HG03280 (cell line): Measurements from ENCODE around the gene EIF4ENIF1.
"Not testable (repeated sequence)": the region's sequence is repeated elsewhere in the genome, so short reads cannot be mapped to it uniquely, and the experiment has no call there.

ENCODE experiments used
- ATAC-seq: cut with Tn5 transposase; IDR thresholded peaks from one replicate; pipeline ENCODE4 v1.9.1; 2021; ENCODE audit warnings: mild to moderate bottlenecking, moderate library complexity; ENCODE audit not compliant: unreplicated experiment

The EIF4ENIF1 gene, protein sequence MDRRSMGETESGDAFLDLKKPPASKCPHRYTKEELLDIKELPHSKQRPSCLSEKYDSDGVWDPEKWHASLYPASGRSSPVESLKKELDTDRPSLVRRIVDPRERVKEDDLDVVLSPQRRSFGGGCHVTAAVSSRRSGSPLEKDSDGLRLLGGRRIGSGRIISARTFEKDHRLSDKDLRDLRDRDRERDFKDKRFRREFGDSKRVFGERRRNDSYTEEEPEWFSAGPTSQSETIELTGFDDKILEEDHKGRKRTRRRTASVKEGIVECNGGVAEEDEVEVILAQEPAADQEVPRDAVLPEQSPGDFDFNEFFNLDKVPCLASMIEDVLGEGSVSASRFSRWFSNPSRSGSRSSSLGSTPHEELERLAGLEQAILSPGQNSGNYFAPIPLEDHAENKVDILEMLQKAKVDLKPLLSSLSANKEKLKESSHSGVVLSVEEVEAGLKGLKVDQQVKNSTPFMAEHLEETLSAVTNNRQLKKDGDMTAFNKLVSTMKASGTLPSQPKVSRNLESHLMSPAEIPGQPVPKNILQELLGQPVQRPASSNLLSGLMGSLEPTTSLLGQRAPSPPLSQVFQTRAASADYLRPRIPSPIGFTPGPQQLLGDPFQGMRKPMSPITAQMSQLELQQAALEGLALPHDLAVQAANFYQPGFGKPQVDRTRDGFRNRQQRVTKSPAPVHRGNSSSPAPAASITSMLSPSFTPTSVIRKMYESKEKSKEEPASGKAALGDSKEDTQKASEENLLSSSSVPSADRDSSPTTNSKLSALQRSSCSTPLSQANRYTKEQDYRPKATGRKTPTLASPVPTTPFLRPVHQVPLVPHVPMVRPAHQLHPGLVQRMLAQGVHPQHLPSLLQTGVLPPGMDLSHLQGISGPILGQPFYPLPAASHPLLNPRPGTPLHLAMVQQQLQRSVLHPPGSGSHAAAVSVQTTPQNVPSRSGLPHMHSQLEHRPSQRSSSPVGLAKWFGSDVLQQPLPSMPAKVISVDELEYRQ

DNA sequence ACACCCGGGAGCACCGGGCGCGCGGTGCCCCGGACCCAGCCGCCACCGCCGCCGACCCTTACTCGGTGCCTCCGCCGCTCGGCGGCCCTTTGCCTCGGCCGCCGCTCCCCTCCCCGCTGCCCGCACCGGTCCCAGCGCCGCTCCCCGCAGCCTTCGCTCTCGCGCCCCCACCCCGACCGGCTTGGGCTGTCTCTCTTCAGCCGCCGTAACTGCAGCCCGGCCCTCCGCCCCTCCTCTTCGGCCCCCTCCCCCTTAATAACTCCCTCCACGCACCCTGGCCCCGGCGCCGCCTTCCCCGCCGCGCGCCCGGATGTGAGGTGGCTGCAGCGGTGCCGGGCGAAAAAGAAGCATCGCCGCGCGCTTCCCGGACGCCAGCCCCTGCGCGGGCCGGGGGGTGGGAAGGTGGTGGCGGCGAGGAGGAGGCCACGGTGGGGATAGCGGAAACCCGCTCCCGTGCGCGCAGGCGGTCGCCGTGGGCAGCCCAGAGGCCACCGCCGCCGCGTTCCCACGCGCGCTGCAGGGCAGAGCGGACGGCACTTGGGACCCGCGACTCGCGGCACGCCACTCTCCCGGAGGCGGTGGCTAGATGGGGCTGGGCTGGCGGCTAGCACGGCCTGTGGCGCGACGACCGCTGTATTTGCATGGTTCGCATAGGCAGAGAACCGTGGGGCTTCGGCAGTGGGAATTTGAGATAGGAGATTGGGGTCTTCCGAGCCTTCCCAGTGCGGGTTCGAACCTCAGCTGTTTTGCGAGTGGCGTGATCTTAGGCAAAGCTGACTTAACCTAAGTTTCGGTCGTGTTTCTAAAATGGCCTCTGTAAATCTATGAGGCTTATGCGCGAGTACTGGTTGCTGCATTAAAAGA lies at the start of gene EIF4ENIF1:
Gene EIF4ENIF1 (minus strand): TSS at position 211 of the 864 bp plus-strand sequence. CDS start 1,124 bp downstream, outside the sequence.
- peak; percentile 38 for ATAC-seq

DNA sequence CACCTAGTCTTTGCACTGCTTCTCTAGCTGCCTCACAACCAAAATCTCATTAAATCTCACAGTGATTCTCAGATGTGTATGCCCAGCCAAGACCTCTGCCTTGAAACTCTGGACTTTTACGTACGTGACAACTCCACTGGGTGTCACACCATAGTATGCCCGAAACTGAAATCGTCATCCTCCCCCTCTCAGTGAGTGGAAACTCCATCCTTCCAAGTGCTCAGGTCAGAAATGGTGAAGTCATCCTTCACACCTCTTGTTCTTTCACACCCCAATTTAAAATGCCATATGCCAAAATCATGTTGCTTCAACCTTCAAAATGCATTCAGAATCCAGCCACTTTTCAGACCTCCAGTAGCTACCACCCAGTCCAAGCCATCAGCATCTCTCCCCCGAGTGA lies 49.2 kb upstream of the EIF4ENIF1 start:
- no peak for ATAC-seq

DNA sequence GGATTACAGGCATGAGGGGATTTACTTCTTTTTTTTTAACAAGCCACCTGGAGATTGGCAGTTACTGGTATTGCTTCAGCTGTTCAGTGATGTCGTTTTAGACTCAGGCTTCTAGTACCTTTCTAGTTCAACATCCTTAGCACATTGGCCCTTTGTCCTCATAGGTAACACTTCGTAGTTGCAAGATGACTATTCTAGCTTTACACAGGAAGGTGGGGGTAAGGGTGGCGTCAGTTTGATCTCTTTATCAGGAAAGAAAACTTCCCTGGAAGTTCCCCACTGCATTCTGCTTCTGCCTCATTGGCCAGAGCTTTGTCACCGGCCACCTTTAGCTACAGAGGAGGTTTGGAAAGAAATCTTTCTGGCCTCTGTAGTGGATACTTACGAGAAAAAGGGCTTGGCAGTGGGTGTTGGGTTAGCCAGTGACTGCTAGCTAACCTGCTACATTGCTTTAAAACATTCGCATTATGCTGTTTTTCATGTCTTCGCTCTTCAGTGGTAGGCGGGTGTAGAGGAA lies 47.4 kb upstream of the EIF4ENIF1 start:
- no peak for ATAC-seq

DNA sequence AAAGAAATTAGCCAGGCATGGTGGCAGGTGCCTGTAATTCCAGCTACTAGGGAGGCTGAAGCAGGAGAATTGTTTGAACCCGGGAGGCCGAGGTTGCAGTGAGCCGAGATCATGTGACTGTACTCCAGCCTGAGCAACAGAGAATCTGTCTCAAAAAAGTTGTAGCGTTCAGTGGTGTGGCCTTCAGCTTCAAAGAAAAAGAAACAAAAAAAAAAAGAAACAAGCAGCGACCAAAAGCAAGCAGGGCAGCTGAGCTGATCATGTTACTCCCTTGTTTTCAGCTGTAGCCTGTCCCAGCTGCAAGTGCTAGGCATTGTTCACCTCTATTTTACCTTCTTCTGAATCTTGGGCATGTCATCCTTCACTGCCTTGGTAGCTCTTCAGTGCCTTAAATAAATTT lies 43.7 kb upstream of the EIF4ENIF1 start:
- no peak for ATAC-seq

DNA sequence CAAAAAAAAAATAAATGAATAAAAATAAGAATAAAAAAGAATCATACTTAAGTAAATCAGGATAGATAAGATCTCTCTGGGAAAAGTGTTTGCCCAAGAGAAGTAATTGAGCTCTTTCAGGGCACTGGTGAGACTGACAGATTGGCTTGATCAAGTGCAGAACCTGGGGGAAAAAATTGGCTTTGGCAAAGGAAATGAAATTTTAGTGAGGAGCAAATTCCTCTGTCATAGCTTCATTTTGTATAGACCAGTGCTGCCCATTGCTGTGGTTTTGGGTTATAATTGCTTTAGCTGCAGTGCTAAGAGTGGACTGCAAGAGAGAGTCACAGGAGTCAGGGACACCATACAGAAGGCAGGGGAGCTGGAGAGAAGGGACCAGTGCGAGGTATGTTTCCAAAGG lies 42.4 kb upstream of the EIF4ENIF1 start:
- ATAC-seq = no peak

DNA sequence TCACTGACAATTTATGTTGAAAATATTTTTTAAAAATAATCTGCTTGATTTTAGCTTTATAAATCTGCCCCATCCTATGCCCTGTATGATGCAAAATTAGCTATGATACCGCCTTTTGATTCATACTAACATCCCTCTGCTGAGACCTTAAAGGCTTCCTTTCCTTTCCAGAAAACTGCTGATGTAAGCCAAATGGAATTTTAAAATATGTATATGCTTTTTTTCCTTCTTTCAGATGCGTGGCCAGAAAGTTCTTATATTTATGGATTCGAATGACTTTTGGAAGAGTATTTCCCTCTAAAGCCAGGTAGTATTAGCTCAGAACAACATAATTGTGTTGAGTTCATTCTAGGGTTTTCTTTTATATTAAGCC lies 41.2 kb upstream of the EIF4ENIF1 start:
- ATAC-seq = no peak

DNA sequence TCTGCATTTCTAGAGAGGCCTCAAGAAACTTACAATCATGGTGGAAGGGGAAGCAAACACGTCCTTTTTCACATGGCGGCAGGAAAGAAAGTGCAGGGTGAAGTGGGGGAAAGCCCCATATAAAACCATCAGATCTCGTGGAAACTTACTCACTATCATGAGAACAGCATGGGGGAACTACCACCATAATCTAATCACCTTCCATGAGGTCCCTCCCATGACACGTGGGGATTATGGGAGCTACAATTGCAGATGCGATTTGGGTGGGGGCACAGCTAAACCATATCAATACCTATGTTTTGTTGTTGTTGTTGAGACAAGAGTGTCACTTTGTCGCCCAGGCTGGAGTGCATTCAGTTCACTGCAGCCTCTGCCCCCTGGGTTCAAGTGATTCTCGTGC lies 36.6 kb upstream of the EIF4ENIF1 start:
- no peak for ATAC-seq

DNA sequence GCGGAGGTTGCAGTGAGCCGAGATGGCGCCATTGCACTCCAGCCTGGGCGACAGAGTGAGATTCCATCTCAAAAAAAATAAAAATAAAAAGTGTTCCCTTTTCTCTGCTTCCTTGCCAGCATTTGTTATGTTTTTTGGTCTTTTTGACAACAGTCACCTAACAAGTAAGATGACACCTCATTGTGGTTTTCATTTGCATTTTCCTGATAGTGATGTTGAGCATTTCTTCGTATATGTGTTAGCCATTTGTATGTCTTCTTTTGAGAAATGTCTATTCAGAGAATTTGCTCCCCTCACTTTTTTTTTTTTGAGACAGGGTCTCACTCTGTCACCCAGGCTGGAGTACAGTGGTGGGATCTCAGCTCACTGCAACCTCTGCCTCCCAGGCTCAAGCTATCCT lies 34.5 kb upstream of the EIF4ENIF1 start:
- ATAC-seq = not testable (repeated sequence)

DNA sequence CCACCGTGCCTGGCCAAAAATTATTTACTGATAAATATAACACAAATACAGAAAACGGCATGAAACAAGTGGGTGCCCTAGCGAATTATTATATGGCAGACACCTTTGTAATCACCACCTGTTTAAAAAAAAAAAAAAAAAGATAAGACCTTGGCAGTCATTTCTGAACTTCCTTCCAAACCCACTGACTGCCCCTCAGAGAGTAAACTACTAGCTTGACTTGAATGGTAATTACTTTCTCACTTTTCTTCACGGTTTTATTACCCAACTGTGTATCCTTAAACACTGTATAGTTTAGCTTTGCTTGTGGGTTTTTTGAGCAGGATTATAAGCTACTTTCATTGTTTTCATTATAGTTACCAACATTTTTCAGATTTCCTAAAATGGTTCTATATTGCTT lies 30.4 kb upstream of the EIF4ENIF1 start:
- ATAC-seq = no peak

DNA sequence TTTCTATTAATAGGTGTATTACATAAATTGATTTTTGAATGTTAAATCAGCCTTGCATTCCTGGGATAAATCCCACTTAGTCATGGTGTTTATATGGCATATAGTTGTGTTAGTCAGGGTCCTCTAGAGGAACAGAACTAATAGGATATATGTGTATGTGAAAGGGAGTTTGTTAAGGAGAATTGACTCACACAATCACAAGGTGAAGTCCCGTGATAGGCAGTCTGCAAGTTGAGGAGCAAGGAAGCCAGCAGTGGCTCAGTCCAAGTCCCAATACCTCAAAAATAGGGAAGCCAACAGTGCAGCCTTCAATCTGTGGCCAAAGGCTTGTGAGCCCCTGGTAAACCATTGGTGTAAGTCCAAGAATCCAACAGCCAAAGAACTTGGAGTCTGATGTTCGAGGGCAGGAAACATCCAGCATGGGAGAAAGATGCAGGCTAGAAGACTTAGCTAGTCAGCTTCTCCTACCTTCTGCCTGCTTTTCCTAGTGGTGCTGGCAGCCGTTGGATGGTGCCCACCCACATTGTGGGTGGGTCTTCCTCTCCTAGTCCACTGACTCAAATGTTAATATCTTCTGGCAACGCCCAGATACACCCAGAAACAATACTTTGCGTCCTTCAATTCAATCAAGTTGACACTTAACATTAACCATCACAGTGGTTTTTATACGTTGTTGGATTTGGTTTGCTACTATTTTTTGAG lies 19.6 kb upstream of the EIF4ENIF1 start:
- ATAC-seq = no peak

DNA sequence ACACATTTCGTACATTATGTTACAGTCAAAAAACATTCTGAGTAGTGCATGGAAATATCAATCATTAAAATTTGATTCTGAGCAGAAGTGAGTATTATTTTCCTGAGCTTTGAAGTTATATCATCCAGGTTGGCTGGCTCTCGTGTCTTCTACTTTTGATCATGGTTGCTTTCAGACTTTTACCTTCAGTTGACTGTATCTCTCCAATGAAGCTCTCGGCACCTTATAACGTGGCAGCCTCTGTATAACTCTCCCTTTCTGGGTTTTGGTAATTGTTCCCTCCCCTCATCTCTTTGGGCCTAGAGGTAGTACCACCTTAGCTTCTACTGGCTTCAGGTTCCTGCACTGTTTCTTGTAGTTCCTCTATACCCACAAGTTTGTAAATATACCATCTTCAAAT lies 18.9 kb upstream of the EIF4ENIF1 start:
- no peak for ATAC-seq

DNA sequence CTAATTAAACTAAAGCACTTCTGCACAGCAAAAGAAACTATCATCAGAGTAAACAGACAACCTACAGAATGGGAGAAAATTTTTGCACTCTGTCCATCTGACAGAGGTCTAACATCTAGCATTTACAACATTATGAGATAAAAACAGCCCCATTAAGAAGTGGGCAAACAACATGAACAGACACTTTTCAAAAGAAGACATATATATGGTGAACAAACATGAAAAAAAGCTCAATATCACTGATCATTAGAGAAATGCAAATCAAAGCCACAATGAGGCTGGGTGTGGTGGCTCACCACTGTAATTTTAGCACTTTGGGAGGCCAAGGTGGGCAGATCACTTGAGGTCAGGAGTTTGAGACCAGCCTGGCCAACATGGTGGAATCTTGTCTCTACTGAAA lies 17.9 kb upstream of the EIF4ENIF1 start:
- not testable (repeated sequence) for ATAC-seq

DNA sequence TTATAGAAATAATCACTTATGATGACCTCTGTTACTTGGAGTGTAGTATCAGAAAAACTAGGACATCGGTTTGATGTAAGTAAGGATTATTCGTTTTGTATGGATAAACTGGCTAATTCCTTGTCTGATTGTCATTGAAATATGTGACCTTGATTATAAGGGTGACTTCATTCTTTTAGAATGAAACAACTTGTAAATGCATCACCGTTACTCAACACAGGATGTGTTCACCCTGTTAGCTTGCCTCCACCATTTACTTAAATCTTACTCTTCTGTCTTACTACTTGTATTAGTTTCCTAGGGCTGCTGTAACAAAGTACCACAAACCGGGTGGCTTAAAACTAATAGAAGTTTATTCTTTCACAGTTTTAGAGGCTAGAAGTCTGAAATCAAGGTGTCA lies 14.6 kb upstream of the EIF4ENIF1 start:
- no peak for ATAC-seq

DNA sequence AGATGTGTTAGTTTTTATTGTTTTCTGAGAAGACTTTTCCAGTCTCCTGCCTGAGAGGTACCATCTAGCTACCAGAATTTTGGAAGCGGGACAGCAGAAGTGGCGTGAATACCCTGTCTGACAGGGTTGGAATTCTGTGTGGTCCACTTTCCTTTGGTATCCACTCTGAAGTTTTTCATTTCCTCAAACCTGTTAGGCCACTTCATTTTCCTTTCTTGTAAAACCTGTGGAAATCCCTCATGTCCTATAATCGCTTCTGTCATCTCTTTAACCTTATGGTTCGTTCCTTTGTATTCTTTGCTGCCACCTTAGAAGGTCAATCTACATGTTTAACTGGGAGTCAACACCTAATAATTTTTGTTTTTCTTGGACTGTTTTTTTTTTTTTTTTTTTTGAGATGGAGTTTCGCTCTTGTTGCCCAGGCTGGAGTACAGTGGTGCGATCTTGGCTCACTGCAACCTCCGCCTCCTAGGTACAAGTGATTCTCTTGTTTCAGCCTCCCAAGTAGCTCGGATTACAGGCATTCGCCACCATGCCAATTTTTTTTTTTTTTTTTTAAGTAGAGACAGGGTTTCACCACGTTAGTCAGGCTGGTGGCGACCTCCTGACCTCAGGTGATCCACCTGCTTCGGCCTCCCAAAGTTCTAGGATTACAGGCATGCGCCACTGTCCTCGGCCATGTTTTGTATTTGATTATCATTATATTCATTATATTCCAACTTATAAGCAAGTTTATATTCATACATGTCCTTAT lies 13.7 kb upstream of the EIF4ENIF1 start:
- no peak for ATAC-seq

DNA sequence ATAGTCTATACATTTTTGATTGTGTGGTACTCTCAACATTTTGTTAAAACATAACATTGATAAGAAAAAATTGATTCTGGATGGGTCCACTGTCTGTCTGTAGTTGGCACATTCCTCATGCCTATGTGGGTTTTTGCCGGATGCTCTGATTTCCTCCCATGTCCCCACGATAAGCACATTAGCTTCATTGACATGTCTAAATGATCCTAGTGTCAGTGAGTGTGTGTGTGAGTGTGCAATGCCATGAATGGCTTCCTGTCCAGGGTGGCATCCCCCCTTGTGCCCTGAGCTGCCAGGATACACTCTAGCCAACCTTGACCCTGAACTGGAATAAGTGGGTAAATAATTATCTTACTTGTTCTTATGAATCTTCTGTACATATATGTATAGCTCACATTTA lies 12.1 kb upstream of the EIF4ENIF1 start:
- ATAC-seq = no peak

DNA sequence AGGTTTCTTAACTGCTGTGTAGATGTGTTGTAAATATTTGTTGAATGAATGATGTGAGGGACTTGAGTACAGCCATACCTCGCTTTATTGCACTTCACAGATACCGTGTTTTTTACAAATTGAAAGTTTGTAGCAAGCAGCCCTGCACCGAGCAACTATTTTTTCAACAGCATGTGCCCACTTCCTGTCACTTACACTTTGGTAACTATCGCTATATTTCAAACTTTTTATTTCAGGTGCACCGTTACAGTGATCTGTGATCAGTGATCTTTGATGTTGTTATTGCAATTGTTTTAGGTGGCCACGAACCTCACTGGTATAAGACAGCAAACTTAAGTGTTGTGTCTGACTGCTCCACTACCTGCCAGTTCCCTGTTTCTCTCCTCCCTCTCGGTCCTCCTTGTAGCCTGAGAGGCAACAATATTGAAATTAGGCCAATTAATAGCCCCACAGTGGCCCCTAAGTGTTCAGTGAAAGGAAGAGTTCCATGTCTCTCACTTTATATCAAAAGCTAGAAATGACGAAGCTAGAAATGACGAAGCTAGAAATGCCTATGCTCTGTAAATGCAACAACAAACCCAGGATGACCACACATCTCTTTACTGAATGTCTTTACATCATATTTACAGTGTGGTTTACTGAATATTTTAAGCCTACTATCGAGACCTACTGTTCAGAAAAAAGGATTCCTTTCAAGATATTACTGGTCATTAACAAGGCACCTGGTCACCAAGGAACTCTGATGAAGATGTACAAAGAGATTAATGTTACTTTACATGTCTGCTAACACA lies 7.7 kb upstream of the EIF4ENIF1 start:
- no peak for ATAC-seq

DNA sequence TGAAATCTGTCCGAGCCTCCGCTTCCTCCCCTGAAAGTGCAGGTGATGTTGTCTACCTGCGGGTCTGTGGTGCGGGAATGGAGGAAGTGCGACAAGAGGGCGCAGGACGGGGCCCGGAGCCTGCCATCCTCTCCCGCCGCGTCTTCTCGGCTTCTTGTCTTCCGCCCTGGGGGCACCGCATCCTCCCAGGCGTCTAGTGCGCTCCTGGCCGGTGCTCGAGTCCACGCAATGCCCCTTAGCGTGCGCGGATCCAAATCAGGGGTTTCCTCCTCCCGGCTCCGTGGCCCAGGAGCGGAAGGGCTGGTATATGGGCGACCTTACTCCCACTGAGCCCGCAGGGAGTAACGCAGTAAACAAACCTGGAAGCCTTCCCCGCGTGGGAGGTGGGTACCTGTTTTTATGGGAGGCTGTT lies 7.1 kb upstream of the EIF4ENIF1 start:
- ATAC-seq = peak; percentile 16

DNA sequence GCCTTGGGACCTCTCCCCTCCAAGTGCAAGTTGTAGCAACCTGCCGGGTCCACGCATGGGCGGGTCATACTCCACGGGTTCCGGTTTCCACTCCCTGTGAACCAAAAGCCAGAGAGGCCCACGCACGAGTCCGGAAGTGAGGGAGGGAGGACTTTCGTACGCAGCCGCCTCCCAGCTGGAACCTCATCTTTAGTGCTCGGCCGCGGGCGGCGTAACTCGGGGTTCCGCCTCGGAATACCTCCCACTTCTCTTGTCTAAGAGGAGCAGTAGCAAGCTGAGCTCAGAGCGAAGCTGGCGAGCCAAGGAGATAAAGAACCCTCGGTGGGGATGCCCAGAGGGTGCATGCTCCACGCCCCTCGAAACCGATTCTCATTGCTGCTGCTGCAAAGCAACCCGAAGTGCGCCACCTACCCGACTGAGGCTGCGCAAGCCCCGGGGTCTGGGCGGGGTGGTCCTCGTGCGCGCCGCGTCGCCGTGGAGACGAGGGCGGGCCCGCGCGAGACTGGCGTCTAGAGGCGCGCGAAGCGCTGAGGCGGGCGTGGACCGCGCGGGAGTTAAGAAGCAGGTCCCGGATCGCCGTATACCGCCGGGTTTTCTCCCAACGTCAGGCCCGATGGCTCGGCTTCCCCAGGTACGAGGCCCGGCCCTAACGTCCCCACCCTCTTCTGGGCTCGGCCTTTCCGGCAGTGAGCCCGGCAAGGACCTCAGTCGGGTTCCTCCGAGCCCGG lies 6.5 kb upstream of the EIF4ENIF1 start, which contains the start of gene SFI1:
Gene SFI1 (plus strand): TSS at position 530 of the 728 bp plus-strand sequence. CDS start 11,749 bp downstream, outside the sequence.
- peak; percentile 75 for ATAC-seq
